ENCODE measurements around the gene RNU1-1.
"Not testable (repeated sequence)": the region's sequence is repeated elsewhere in the genome, so short reads cannot be mapped to it uniquely, and the experiment has no call there.

RNU1-1 gene

DNA sequence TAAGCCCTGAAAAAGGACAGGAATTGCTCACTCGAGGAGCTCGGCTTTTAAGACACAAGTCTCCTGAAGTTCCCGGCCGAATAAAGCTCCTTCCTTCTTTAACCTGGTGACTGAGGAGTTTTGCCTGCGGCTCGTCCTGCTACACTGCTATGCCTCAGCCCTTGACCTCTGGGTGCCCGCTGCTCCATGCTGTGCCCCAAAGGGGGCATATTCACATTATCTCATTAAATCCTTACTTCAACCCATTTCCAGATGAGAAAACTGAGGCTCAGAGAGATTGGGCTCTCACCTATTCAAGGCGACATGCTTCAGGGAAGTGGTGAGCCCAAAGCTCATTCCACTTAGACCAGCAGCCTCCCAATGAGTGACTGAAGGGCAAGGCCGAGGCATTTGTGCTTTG is 20.4 kb downstream of the RNU1-1 start:
- DNase-seq (ENCODE audit: low spot score) = not testable (repeated sequence)

DNA sequence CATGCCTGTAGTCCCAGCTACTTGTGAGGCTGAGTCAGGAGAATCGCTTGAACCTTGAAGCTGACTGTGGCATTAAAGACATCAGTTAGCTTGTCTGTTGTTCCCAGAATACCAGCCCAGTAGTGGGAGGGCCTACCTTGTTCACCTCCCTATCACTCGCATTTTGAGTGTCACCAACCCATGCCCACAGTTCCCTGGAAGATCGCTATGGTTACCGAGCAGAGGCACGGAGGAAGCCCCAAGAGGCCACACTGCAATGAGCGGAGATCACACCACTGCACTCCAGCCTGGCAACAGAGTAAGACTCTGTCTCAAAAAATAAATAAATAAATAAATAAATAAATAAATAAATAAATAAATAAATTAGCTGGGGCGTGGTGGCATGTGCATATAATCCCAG is 21.1 kb downstream of the RNU1-1 start:
- DNase-seq (ENCODE audit: low spot score) = not testable (repeated sequence)

GRCh38 chr1:16491056-16491675 is 22.9 kb downstream of the RNU1-1 start:
- DNase-seq (ENCODE audit: low spot score) = no peak

DNA sequence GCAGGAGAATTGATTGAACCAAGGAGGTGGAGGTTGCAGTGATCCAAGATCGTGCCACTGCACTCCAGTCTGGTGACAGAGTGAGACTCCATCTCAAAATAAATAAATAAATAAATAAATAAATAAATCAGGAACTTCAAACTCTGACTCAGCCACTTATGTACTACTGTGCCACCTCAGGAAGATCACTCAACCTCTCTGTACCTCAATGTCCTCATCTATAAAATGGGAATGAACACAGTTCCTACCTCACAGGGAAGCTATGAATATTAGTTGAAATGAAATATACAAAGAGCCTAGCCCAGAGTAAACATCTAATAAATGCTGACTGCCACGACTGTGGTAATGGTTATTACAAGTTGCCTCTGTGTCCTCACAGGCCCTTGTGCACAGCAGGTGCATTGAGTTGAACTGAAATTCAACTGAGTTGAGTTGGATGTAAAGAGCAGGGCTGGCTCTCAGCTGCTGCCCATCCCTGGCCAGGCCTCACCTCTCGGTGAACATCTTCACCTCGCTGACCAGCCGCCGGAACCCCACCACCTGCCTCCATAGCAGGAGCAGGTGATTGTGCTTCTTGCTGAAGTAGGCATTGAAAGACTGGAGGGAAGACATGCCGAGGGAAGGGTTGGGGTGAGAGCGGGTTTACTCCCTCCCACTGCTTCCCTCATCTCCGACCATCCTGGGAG is 24.7 kb downstream of the RNU1-1 start:
- not testable (repeated sequence) for DNase-seq (ENCODE audit: low spot score)

DNA sequence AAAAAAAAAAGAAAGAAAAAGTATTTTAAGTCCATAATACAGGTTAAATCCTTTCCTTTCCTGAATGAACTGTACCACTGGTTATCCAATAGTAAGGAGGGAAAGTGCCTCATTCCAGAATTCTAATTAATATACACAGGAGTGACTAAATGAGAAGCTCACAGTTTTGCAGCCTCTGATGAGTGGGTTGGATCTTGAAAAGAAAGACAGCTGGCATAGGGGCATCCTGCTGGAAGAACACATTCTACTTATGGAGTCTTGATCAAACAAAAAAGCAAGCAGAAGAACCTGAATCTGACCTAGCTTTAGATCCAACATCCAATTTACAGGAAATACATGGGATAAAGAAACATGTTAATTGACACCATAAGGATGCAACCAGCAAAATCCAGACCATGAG is 27.1 kb downstream of the RNU1-1 start:
- not testable (repeated sequence) for DNase-seq (ENCODE audit: low spot score)

DNA sequence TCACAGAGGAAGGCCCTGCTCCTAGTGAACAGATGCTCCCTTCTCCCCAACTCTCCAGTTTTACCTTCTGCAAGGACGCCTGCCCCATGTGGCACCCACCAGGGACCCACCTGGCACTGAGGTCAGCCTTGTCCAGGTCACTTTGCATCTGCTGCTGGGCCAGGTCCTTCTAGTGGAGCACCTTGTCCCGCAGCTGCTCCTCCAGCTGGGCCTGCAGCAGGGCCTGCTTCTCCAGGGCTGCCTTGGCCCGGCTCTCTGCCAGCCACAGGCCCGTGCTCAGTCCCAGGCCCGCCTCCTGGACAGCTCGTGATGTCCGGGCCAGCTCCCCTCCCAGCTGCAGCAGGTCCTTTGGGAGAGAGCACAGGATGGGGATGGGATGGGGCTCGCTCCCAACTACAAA is 27.8 kb downstream of the RNU1-1 start:
- not testable (repeated sequence) for DNase-seq (ENCODE audit: low spot score)

DNA sequence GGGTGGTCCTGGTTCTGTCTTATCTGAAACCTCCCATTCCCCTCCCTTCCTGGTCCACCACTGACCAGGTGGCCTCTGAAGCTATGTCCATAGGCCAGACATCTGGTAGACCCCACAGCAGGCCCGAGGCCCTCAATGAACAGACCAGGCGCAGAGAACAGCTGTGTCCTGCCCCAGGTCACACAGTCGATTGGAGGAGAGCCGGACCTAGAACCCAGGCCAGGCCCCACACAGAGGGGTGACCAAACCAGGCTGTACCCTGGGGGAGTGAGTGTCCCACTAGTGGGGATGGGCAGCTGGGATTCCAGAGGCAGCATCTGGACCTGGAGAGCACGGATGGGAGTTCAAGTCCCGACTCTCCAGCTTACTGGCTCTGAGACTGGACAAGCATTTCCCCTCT is 29.2 kb downstream of the RNU1-1 start:
- DNase-seq (ENCODE audit: low spot score) = no peak

DNA sequence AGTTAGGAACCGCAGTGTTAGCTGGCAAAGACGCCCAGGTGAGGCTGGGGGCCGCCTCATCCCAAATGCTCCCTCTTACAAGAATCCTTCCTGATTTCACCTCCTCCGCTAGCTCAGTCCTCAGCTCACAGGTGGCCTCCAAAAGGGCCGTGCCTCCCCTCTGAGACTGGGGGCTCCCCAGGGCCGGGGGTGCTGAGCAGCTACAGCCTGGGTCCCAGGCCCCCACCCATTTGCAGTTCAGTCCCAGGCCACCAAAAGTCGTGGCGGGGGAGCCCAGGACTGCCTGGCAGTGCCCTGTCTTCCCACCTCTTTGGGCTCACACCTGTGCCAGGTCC is 29.6 kb downstream of the RNU1-1 start:
- no peak for DNase-seq (ENCODE audit: low spot score)

GRCh38 chr1:16483639-16484500 is 30.2 kb downstream of the RNU1-1 start:
- not testable (repeated sequence) for DNase-seq (ENCODE audit: low spot score)

GRCh38 chr1:16483146-16483545 is 30.9 kb downstream of the RNU1-1 start:
- not testable (repeated sequence) for DNase-seq (ENCODE audit: low spot score)

DNA sequence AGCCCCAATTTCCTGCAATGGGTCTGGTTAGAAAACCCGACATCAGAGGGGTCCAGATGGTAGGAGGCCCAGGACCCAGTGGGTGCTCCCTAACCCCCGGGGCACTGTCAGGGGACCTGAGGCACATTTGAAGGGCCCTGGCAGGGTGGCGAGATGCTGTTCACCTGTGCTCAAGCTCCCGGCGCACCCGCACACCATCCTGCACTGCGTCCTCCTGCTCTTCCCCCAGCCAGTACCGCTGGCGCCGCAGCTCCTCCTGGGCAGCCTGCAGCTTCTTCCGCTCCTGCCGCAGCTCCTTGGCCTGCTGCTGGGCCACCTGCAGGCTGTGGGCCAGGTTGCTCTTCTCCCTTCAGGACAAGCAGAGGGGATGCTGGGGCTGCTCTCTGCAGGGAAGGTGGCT is 36.0 kb downstream of the RNU1-1 start:
- DNase-seq (ENCODE audit: low spot score) = no peak

DNA sequence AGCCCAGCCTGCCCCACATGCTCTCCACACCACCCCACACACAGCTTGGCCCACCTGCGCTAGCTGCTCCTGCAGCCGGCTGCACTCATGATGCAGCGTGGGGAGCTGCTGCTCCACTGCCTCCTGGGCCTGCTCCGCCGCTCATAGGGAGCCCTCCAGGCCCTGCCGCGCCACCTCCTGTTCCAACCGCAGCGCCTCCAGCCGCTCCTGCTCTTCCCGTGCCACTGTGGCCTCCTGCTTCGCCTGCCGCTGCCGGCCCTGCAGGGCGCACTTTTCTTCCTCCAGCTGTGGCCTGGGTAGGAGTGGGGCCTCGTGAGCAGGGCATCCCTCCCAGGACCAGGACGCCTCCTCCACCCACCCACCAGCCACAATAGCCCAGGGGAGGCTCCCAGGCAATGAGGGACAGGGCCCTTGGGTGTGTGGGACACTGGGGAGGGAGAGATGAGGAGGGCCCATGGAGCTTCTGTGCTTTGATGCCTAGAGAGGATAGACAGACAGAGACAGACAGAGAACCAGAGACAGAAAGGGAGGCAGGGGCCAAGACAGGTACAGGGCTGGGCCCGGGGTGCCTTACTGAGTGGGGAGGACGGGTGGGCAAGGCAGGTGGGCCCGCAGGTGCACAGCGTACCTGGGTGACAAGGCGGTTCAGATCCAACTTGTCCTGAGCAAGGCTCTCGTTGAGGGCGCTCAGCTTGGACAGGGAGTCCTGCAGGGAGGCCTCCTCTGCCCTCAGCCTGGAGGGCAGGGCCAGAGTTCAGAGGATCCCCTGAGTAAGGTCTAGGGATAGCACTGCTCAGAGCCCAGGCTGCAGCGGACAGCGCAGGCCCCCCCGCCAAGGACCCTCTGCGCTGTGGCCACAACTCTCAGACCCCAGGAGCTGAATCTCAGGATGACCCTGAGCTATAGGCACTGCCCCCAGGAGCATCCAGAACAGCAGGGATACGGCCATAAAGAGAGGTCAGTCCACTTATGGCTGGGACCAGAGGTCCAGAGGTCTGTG is 38.0 kb downstream of the RNU1-1 start:
- not testable (repeated sequence) for DNase-seq (ENCODE audit: low spot score)

DNA sequence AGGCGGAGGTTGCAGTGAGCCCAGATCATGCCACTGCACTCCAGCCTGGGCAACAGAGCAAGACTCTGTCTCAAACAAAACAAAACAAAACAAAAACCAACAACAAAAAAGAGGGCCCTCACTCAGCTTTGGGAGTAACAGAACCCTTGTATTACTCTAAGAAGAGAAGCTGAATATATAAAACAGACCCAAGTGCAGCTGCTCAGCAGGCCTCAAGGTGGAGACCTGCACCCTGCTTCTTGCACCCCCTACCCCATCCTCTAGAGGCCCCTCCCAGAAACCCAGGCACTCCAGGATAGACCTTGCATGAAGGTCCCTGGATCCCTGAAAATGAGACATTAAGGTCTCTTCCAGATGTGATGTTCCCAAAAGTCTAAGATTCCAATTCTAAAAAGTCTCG is 39.2 kb downstream of the RNU1-1 start:
- not testable (repeated sequence) for DNase-seq (ENCODE audit: low spot score)

DNA sequence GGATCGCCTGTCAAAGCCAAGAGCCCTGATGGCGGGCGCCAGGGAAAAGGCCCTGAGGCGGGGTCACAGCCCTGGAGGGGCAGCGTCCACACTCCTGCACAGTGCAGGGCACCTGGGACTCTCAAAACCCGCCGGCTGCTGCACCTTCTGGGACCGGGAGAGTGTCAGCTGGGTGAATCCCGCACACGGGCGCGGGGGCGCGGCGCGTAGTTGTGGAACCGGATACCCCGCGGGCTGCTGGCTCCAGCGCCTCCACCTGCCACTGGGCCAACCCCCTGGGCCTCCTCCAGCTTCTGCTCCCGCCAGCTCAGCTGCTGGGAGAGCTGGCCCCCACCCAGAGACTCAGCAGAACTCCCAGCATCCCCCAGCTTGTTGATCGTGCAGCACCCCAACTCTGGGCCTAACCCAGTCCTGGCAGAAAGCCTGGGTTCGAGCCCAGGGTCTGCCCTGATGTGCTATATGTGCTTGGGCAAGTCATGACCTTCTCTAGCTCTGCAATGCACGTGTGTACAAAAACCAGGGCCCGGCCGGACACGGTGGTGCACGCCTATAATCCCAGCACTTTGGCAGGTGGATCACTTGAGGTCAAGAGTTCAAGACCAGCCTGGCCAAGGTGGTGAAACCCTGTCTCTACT is 39.8 kb downstream of the RNU1-1 start:
- no peak for DNase-seq (ENCODE audit: low spot score)

DNA sequence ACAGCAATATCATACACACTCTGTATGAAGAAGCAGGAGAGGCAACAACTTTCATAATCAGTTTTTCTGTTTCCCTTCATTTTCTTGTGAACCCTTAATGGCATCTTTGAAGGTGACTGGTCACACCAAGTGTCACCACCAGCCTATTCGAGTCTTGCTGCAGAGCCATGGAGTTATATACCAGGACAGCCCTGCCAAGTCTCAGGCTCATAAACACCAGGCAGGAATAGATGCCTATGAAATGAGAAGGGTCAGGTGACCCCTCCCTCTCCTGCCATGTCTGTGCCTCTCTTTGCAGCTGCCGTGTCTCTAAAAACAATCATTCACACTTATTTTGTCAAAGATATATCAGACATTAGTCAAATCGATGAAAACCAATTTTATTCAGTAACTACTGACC is 45.5 kb downstream of the RNU1-1 start:
- DNase-seq (ENCODE audit: low spot score) = no peak

- DNase-seq (ENCODE audit: low spot score) = no peak
Observed at GRCh38 chr1:16464917-16465625, 49.0 kb downstream of the RNU1-1 start.

Measured in SW480 (cell line).